GM12875 (cell line): ENCODE data around the gene ZDHHC11.

ENCODE experiments used
- H3K4me3 ChIP-seq: one replicate; pipeline ENCODE4 v1.5.1; 2011; ENCODE audit warnings: low read depth, low read length, control low read depth
- TF ChIP-seq, protein P1 (sequence below): IDR thresholded peaks from 2 replicates; pipeline ENCODE4 v1.5.1; 2011; ENCODE audit warnings: low read depth, mild to moderate bottlenecking, control low read depth, inconsistent platforms, low read length, moderate library complexity, borderline replicate concordance; ENCODE audit not compliant: insufficient read depth

ZDHHC11 gene, protein sequence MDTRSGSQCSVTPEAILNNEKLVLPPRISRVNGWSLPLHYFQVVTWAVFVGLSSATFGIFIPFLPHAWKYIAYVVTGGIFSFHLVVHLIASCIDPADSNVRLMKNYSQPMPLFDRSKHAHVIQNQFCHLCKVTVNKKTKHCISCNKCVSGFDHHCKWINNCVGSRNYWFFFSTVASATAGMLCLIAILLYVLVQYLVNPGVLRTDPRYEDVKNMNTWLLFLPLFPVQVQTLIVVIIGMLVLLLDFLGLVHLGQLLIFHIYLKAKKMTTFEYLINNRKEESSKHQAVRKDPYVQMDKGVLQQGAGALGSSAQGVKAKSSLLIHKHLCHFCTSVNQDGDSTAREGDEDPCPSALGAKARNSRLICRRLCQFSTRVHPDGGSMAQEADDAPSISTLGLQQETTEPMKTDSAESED

GRCh38 chr5:850511-851006 is at the start of gene ZDHHC11:
TSS of gene ZDHHC11 (minus strand) at chr5:850986. CDS start at chr5:850602, 384 bp downstream.
- no peak within 1 kb of the TSS for H3K4me3 ChIP-seq
- TF ChIP-seq, protein P1, sequence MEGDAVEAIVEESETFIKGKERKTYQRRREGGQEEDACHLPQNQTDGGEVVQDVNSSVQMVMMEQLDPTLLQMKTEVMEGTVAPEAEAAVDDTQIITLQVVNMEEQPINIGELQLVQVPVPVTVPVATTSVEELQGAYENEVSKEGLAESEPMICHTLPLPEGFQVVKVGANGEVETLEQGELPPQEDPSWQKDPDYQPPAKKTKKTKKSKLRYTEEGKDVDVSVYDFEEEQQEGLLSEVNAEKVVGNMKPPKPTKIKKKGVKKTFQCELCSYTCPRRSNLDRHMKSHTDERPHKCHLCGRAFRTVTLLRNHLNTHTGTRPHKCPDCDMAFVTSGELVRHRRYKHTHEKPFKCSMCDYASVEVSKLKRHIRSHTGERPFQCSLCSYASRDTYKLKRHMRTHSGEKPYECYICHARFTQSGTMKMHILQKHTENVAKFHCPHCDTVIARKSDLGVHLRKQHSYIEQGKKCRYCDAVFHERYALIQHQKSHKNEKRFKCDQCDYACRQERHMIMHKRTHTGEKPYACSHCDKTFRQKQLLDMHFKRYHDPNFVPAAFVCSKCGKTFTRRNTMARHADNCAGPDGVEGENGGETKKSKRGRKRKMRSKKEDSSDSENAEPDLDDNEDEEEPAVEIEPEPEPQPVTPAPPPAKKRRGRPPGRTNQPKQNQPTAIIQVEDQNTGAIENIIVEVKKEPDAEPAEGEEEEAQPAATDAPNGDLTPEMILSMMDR: no peak

DNA sequence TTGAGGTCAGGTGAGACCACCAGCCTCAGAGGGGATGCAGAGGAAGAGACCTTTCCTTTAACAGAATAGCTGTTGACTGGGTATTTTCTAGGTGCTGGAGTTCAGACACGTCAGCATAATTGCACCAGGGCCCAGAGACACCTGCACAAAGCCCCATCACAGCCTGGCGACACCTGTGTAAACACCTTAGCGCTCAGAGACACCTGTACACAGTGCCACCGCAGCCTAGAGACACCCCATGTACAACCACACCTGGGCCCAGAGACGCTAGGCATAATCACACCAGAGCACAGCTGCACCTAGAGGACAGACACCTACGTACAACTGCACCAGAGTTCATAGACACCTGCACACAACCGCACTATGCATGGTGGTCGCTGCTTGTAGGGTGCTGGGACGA is 42.9 kb upstream of the ZDHHC11 start:
- H3K4me3 ChIP-seq: peak overlapping the region; percentile 74
- TF ChIP-seq, protein P1: no peak

- TF ChIP-seq, protein P1: no peak
Observed at GRCh38 chr5:893137-893506, 42.3 kb upstream of the ZDHHC11 start.

DNA sequence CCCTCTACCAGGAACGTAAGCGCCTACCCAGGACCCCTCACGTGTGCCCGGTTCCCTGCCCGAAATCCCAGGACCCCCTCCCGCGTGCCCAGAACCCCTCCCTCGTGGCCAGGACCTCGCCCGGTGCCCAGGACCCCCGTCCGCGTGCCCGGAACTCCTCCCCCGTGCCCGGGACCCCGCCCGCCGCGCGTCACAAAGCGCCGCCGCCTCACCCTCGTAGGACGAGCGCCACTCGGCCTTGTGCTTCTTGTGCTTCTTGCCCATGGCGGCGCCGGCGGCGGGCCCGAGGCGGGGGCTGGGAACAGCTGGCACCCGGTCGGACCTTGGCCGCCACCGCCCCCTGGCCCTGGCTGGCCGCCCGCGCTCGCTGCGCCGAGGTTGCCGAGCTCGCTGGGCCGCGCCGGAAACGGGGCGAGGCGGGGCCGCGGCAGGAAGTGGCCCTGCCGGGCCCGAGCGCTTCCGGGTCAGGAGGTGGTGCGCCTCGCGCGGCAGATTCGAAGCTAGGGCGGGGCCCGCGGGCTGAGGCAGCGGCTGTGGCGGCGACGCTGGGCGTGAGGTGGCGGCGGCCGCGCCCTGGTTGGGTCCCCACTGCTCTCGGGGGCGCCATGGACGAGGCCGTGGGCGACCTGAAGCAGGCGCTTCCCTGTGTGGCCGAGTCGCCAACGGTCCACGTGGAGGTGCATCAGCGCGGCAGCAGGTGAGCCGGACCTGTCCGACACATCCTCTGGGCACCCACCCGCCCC is 41.8 kb upstream of the ZDHHC11 start, which contains the start of the genes BRD9 and TRIP13:
BRD9 (minus strand) TSS at position 408 of the 743 bp plus-strand sequence; CDS start at position 264, 144 bp downstream.
TRIP13 (plus strand) TSS at position 491 of the 743 bp plus-strand sequence; CDS start at position 606, 115 bp downstream.
- TF ChIP-seq, protein P1: no peak
- H3K4me3 ChIP-seq: peak within 1 kb of the TSS; percentile 74

More at GRCh38 chr5:893137-893506, 42.3 kb upstream of the ZDHHC11 start:
- H3K4me3 ChIP-seq: peak overlapping the region; percentile 74

DNA sequence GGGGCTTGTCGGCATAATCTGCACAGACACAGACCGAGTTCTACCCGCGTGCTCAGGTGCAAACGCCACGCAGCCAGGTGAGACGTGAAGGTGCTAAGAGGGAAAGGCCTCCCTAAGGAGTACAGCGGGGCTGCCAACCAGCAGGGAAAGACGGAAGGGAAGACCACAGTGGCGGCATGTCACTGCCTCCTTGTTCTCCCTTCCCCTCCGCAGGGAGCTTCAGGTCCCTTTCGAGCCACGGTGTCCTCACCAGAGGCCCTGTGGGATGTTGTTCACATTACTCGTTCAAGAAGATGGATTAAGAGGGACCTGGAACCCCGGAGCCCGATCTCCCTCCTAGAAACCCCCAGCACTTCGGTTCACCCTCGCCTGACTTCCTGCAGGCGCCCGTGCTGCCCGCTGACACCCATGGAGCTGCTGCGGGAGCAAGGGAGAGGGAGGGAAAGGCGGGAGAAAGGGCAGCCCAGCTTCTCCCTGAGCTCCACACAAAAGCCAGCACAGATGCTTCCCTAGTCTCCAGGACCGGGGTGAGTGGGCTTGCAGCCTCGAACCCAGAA is 41.1 kb upstream of the ZDHHC11 start:
- TF ChIP-seq, protein P1: no peak
- peak overlapping the region; percentile 74 for H3K4me3 ChIP-seq

DNA sequence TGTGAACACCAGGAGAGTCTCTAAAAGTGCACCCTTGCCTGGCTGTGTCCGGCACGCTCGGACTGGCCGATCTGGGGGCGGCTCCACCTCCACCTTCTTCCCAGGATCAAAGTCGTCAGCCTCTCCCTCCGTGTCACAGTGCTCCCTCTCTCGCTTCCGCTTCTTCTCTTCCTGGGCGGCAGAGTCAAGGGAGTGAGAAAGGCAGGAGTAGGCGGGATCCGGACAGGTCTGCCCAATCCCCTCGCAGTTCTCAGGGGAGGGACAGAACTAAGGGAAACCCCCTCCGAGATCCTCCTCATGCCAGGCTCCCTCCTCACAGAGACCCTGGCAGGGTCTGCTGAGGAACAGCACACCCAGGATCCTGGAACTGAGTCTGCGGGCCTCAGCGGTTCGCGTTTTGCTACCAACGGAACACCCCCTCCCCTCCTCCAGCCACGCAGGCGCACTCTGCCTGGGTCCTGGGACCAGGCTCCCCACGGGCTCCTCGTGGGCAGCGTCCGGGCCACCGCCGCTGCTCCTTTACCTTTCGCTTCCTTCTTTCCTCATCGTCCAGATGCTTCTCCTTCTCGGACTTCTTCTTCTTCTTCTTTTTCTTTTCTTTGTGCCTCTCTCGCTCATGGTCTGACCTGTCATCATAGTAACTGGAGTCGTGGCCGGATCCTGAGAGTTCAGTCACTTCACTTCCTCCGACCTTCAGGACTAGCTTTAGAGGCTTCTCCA is 40.5 kb upstream of the ZDHHC11 start:
- TF ChIP-seq, protein P1: no peak
- H3K4me3 ChIP-seq: peak overlapping the region; percentile 74
